Fibroblast of the aortic adventitia (primary cell): Measurements from ENCODE around the gene OPN4. TPM values are rescaled to one million over a fixed set of nuclear protein-coding genes. Genes with fewer than 3 reads are reported as not detected.

Experiments
- DNase-seq: peaks from one replicate; pipeline ENCODE4 v3.0.0-alpha.2; 2010; ENCODE audit warnings: low read depth
- H3K4me3 ChIP-seq: 2 replicates; pipeline ENCODE4 v1.5.1; 2011; ENCODE audit warnings: low read depth, mild to moderate bottlenecking, control low read depth, low read length, moderate library complexity
- CTCF ChIP-seq: IDR thresholded peaks from 2 replicates; pipeline ENCODE4 v1.5.1; 2011; ENCODE audit warnings: mild to moderate bottlenecking, low read length, control low read depth, inconsistent platforms; ENCODE audit not compliant: insufficient read depth
- total RNA-seq: library from RNA; depleted of rRNA; stranded (reverse); fragments of >200 nt; gene quantifications from 2 replicates; pipeline ENCODE4 v1.2.3, GENCODE V29; 2012; ENCODE audit warnings: low replicate concordance

The OPN4 gene
- total RNA-seq, 1 donor = not detected

- DNase-seq = no peak
- H3K4me3 ChIP-seq = no peak overlapping the region
- no peak for TF ChIP-seq CTCF
Measured at GRCh38 chr10:86705905-86706304, 51.6 kb downstream of the OPN4 start.

- no peak overlapping the region for H3K4me3 ChIP-seq
- TF ChIP-seq CTCF = no peak
- no peak for DNase-seq
Measured at GRCh38 chr10:86706401-86706841, 52.1 kb downstream of the OPN4 start.

DNA sequence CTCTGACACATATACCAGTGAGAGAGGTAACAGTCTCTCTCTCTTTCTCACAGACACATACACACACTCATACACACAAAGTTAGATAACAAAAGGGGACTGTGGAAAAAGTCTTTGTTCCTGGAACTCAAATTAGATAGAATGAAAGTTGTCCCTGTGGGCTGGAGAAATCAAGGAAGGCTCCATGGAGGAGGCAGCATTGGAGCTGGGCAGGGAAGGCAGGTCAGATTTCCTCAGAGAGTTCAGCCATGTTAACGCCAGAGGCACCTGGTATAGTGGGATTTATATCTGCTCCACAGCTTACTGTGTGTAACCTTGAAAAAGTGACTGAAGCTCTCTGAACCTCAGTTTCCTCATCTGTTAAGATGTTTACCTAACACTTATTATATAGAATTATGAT, 52.6 kb downstream of the OPN4 start:
- TF ChIP-seq CTCF = no peak
- no peak overlapping the region for H3K4me3 ChIP-seq
- no peak for DNase-seq

GRCh38 chr10:86707505-86707904, 53.2 kb downstream of the OPN4 start:
- DNase-seq = no peak
- no peak for TF ChIP-seq CTCF
- H3K4me3 ChIP-seq = no peak overlapping the region

- H3K4me3 ChIP-seq = no peak overlapping the region
- no peak for DNase-seq
- no peak for TF ChIP-seq CTCF
Measured at GRCh38 chr10:86708068-86708782, 53.9 kb downstream of the OPN4 start.

- DNase-seq = no peak
- no peak for TF ChIP-seq CTCF
- no peak overlapping the region for H3K4me3 ChIP-seq
Measured at GRCh38 chr10:86708783-86709380, 54.5 kb downstream of the OPN4 start.
